ENCODE results near the gene ACTG2. TPM values are rescaled to one million over a fixed set of nuclear protein-coding genes. Genes with fewer than 3 reads are reported as not detected.
"Not testable (repeated sequence)": the region's sequence is repeated elsewhere in the genome, so short reads cannot be mapped to it uniquely, and the experiment has no call there.

Gene ACTG2
- total and polyA plus RNA-seq, 2 donors = 637 to 7,901 TPM

GRCh38 chr2:73940066-73940465 is 47.3 kb downstream of the ACTG2 start:
- not testable (repeated sequence) for H3K4me1 ChIP-seq (ENCODE audit: insufficient read depth); H3K4me3 ChIP-seq (ENCODE audit: low read depth, low read length); H3K27ac ChIP-seq (ENCODE audit: low read depth); H3K36me3 ChIP-seq (ENCODE audit: insufficient read depth); DNase-seq (ENCODE audit: extremely low spot score)
- 96% methylated on average over 1 of the region's 1 CpG for WGBS

- no peak for DNase-seq (ENCODE audit: extremely low spot score)
- no peak overlapping the region for H3K27ac ChIP-seq (ENCODE audit: low read depth)
- H3K4me1 ChIP-seq (ENCODE audit: insufficient read depth) = no peaks in the 10 kb centered on the region
- WGBS = 51% methylated on average over 2 of the region's 2 CpGs
- H3K36me3 ChIP-seq (ENCODE audit: insufficient read depth) = peaks cover 2% of the 10 kb centered on the region
- no peak overlapping the region for H3K4me3 ChIP-seq (ENCODE audit: low read depth, low read length)
These were observed 49.9 kb downstream of the ACTG2 start for GRCh38 chr2:73942664-73943063.

- Histone ChIP-seq H3K4me3 (ENCODE audit: low read depth, low read length) (no peak overlapping the region), H3K27ac (ENCODE audit: low read depth) (no peak overlapping the region), H3K36me3 (ENCODE audit: insufficient read depth) (peaks cover 4% of the 10 kb centered on the region), H3K4me1 (ENCODE audit: insufficient read depth) (no peaks in the 10 kb centered on the region)
- DNase-seq (ENCODE audit: extremely low spot score) = no peak
- 97% methylated on average over 4 of the region's 4 CpGs for WGBS
These were observed 51.9 kb downstream of the ACTG2 start for GRCh38 chr2:73944714-73945113.

GRCh38 chr2:73946215-73946614 is 53.4 kb downstream of the ACTG2 start:
- Histone ChIP-seq H3K4me3 (ENCODE audit: low read depth, low read length) (no peak overlapping the region), H3K27ac (ENCODE audit: low read depth) (no peak overlapping the region), H3K36me3 (ENCODE audit: insufficient read depth) (peaks cover 6% of the 10 kb centered on the region), H3K4me1 (ENCODE audit: insufficient read depth) (no peaks in the 10 kb centered on the region)
- no peak for DNase-seq (ENCODE audit: extremely low spot score)
- 79% methylated on average over 1 of the region's 1 CpG for WGBS

GRCh38 chr2:73946666-73947065 is 53.9 kb downstream of the ACTG2 start:
- H3K4me3 ChIP-seq (ENCODE audit: low read depth, low read length) = no peak overlapping the region
- H3K27ac ChIP-seq (ENCODE audit: low read depth) = no peak overlapping the region
- no peak for DNase-seq (ENCODE audit: extremely low spot score)
- 63% methylated on average over 3 of the region's 3 CpGs for WGBS
- H3K36me3 ChIP-seq (ENCODE audit: insufficient read depth) = peaks cover 6% of the 10 kb centered on the region
- no peaks in the 10 kb centered on the region for H3K4me1 ChIP-seq (ENCODE audit: insufficient read depth)

GRCh38 chr2:73947412-73948018 is 54.7 kb downstream of the ACTG2 start:
- 86% methylated on average over 5 of the region's 5 CpGs for WGBS

GRCh38 chr2:73949802-73950201 is 57.0 kb downstream of the ACTG2 start:
- H3K4me3 ChIP-seq (ENCODE audit: low read depth, low read length) = no peak overlapping the region
- H3K4me1 ChIP-seq (ENCODE audit: insufficient read depth) = no peaks in the 10 kb centered on the region
- H3K27ac ChIP-seq (ENCODE audit: low read depth) = no peak overlapping the region
- H3K36me3 ChIP-seq (ENCODE audit: insufficient read depth) = peaks cover 6% of the 10 kb centered on the region
- no peak for DNase-seq (ENCODE audit: extremely low spot score)

More at GRCh38 chr2:73947412-73948018, 54.7 kb downstream of the ACTG2 start:
- Histone ChIP-seq H3K36me3 (ENCODE audit: insufficient read depth) (peaks cover 6% of the 10 kb centered on the region), H3K4me3 (ENCODE audit: low read depth, low read length) (no peak overlapping the region), H3K27ac (ENCODE audit: low read depth) (no peak overlapping the region), H3K4me1 (ENCODE audit: insufficient read depth) (no peaks in the 10 kb centered on the region)
- DNase-seq (ENCODE audit: extremely low spot score) = no peak

GRCh38 chr2:73952499-73953446 is 60.0 kb downstream of the ACTG2 start:
- WGBS = 78% methylated on average over 12 of the region's 12 CpGs
- no peak for DNase-seq (ENCODE audit: extremely low spot score)
- no peak overlapping the region for H3K4me3 ChIP-seq (ENCODE audit: low read depth, low read length)
- peaks cover 4% of the 10 kb centered on the region for H3K36me3 ChIP-seq (ENCODE audit: insufficient read depth)
- no peak overlapping the region for H3K27ac ChIP-seq (ENCODE audit: low read depth)
- no peaks in the 10 kb centered on the region for H3K4me1 ChIP-seq (ENCODE audit: insufficient read depth)

GRCh38 chr2:73956218-73956865 is 63.5 kb downstream of the ACTG2 start:
- Histone ChIP-seq H3K27ac (ENCODE audit: low read depth) (no peak overlapping the region), H3K4me1 (ENCODE audit: insufficient read depth) (no peaks in the 10 kb centered on the region), H3K4me3 (ENCODE audit: low read depth, low read length) (no peak overlapping the region), H3K36me3 (ENCODE audit: insufficient read depth) (peaks cover 6% of the 10 kb centered on the region)
- no peak for DNase-seq (ENCODE audit: extremely low spot score)
- 90% methylated on average over 5 of the region's 5 CpGs for WGBS

GRCh38 chr2:73961274-73961673 is 68.5 kb downstream of the ACTG2 start:
- Histone ChIP-seq H3K4me3 (ENCODE audit: low read depth, low read length) (no peak overlapping the region), H3K27ac (ENCODE audit: low read depth) (no peak overlapping the region), H3K4me1 (ENCODE audit: insufficient read depth) (no peaks in the 10 kb centered on the region), H3K36me3 (ENCODE audit: insufficient read depth) (peaks cover 6% of the 10 kb centered on the region)
- 96% methylated on average over 4 of the region's 4 CpGs for WGBS
- no peak for DNase-seq (ENCODE audit: extremely low spot score)

- no peak for DNase-seq (ENCODE audit: extremely low spot score)
- Histone ChIP-seq H3K4me3 (ENCODE audit: low read depth, low read length) (no peak overlapping the region), H3K4me1 (ENCODE audit: insufficient read depth) (no peaks in the 10 kb centered on the region), H3K27ac (ENCODE audit: low read depth) (no peak overlapping the region), H3K36me3 (ENCODE audit: insufficient read depth) (peaks cover 6% of the 10 kb centered on the region)
- 87% methylated on average over 12 of the region's 12 CpGs for WGBS
These were observed 69.2 kb downstream of the ACTG2 start for GRCh38 chr2:73961823-73962615.

- no peak overlapping the region for H3K27ac ChIP-seq (ENCODE audit: low read depth)
- no peak overlapping the region for H3K4me3 ChIP-seq (ENCODE audit: low read depth, low read length)
- peaks cover 6% of the 10 kb centered on the region for H3K36me3 ChIP-seq (ENCODE audit: insufficient read depth)
- H3K4me1 ChIP-seq (ENCODE audit: insufficient read depth) = no peaks in the 10 kb centered on the region
- DNase-seq (ENCODE audit: extremely low spot score) = no peak
- WGBS = 92% methylated on average over 5 of the region's 5 CpGs
These were observed 70.0 kb downstream of the ACTG2 start for GRCh38 chr2:73962798-73963197.

- DNase-seq (ENCODE audit: extremely low spot score) = no peak
- H3K4me1 ChIP-seq (ENCODE audit: insufficient read depth) = no peaks in the 10 kb centered on the region
- H3K4me3 ChIP-seq (ENCODE audit: low read depth, low read length) = no peak overlapping the region
- no peak overlapping the region for H3K27ac ChIP-seq (ENCODE audit: low read depth)
- H3K36me3 ChIP-seq (ENCODE audit: insufficient read depth) = peaks cover 3% of the 10 kb centered on the region
- WGBS = 78% methylated on average over 13 of the region's 13 CpGs
These were observed 70.7 kb downstream of the ACTG2 start for GRCh38 chr2:73963385-73964120.
